ENCODE measurements around the gene TBC1D2B.

TBC1D2B gene

DNA sequence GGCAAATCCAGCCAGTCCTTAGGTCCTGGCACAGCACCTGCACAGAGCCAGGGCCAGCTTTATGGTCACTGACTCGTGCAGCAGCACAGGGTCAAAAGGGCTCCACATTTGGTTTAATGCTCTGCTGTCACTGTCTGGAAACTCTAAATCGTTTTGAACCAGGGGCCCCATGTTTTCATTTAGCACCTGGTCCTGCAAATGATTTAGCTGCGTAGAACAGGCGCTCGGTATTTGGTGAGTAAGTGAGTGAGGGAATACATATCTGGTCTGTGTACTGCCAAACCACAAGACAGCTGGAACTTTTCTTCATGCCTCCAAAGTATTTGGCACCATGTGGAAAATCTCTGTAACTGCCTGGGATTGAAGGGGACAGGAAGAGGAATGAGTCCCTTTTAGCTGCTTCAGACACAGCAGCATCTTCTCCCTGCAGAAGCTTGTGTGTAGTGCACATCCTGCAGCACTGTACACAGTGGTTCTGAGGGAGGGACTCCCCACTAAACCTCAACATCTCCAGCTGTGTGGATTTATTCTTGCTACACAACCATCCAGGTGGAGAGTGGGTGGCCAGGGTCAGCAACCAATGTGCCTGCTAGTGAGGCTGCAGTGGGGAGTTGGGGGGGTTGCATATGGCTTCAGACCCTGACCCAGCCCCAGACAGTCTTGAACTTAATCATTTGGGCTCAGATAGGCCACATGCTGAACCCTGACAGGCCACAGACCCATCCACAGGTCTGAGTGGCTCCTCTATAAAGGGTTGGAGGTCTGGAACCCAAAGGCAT is 15.9 kb upstream of the TBC1D2B start:
- DNase-seq = no peak

DNA sequence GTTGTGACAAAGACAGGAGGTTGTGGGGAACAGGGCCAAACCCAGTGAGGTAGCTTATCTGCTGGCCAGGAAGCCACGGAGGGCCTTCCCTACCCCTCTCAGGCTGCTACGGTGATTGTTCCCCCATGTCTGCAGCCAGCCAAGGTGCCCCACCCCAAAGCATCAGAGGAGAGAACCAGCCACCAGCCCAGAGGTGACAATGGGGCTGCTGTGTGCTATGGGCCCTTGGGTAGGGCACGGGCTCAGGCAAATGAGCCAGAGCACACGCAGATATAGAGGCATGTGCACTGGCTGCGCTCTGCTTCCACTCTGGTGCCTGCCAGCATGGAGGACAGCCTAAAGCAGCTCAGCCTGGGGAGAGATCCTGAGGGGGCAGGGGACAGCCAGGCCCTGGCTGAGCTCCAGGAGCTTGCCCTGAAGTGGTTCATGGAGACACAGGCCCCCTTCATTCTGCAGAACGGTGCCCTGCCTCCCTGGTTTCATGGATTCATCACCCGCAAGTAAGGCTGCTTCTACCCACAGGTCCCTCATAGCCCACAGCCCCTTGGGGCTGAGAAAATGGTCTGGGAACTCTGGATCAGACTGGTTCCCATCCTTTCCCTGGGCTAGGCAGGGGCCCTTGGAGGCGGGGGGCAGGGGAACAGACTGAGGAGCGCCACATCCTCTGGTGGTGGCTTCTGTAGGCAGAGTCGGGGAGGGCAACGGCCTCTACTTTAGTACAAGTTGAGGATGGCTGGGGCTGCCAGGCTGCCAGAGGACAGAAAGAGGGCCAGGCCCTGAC is 14.9 kb upstream of the TBC1D2B start, which contains the start of gene SH2D7:
TSS of gene SH2D7 (plus strand) at position 301 of the 781 bp plus-strand sequence. CDS start at position 325, 24 bp downstream.
- DNase-seq = no peak

GRCh38 chr15:78090422-78091063 is 13.0 kb upstream of the TBC1D2B start:
- no peak for DNase-seq

DNA sequence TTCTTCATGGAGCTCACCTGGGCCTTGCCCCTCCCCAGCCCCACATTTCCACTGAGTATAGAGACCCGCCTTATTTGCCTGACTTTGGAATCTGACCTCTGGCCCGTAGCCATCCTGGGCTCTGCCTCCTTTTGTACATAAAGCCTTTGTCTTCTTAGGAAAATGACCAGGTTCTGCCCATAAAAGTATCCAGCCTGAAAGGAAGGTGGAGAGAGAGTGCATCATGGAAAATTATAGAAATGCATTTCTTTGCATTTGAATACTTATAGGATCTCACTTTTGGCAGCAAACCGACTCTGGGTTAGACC is 11.2 kb upstream of the TBC1D2B start:
- DNase-seq = no peak

GRCh38 chr15:78087951-78088772 is 10.7 kb upstream of the TBC1D2B start:
- DNase-seq = no peak

GRCh38 chr15:78085928-78086327 is 8.4 kb upstream of the TBC1D2B start:
- no peak for DNase-seq

- DNase-seq = no peak
Measured at GRCh38 chr15:78084449-78084750, 6.9 kb upstream of the TBC1D2B start.

DNA sequence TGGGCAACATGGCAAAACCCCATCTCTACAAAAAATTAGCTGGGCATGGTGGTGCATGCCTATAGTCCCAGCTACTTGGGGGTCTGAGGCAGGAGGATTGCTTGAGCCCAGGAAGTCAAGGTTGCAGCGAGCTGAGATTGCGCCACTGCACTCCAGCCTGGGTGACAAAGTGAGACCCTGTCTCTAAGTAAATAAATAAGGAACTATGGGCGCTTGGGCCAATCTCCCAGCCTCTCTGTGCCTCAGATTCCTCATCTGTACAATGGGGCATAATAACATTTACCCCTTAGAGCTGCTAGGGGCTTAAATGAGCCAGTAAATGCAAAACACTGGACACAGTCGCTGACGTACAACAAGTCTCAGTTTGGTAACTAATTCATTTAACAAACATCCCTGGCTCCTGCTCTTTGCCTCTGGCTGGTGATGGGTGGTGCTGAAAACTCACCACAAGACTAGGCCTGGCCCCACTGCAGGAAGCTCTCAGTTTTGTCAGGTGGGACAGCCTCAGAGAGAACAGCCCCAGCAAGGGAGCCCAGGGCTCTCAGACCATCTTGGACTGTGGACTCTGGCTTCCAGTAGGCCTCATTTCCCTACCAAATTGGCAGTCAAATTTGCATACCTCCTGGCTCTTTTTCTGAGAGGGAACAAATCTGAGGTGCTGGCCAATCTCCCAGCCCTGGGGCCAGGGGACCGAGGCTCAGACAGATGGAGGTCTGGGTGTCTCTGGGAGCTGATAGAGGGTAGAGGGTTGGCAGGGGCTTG is 6.4 kb upstream of the TBC1D2B start:
- no peak for DNase-seq

DNA sequence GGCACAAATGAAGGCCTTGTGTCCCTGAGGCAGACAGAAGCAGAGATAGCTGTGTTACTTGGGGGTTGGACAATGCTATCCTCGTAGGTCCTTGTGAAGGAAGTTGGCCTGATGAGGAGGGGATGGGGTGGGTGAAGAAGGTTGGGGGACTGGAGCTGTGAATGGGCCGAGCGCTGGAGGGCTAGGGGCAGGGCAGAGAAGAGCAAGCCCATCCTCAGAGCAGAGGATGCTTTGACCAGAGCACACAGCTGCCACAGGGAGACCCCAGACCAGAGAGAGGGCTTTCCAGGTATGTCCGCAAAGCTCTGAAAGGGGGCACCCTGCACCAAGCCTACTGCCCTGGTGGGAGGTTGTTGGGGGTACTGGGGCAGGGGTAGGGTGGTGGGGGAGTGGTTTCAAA is 5.7 kb upstream of the TBC1D2B start:
- no peak for DNase-seq

- DNase-seq = no peak
Measured at GRCh38 chr15:78082743-78083110, 5.2 kb upstream of the TBC1D2B start.

DNA sequence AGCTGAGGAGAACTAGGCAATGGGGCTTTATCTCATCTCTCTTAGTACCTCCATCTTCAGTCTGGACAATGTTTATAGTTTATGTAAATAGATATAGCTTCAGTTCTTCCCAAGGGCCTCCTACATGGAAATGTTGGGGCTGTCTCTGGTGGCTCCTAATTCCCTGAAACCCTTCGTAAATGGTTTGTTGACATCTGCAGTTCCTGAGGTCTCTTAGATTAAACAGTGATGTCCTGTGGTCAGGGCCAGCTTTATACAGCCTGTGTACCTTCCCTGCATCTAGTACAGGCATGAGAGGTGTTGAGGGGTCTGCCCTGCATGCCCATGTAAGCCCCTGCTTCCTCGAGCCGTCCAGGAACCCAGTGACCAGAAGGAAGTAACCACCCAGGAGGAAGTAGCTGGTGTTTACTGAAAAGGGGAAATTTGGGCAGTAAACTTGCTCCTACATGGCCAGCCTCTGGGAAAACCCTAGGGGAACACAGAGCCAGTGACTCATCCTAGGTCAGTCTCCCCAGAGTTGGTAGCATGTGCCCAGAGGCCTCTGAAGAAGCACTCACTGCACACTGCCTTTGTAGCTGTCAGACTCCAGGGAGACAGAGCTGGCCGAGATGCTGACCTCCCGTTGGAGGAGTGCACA is 4.7 kb upstream of the TBC1D2B start:
- DNase-seq = no peak

DNA sequence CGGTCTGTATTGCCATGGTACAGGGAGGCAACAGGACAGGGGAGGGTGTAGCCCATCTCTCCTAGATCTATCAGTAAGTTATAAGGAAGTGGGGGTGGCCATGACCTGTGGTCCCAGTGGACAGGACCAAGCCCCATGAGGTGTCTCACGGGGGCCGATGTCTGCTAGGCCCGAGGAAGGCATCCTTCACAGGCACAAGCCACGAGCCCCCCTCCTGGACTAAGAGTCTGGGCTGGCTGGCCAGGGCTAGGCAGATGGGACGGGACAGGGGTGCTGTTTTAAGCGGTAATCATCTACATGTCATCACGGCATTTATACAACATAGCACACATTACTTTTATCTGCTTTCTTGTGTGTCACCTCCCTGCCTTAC is 2.6 kb upstream of the TBC1D2B start:
- DNase-seq = no peak

DNA sequence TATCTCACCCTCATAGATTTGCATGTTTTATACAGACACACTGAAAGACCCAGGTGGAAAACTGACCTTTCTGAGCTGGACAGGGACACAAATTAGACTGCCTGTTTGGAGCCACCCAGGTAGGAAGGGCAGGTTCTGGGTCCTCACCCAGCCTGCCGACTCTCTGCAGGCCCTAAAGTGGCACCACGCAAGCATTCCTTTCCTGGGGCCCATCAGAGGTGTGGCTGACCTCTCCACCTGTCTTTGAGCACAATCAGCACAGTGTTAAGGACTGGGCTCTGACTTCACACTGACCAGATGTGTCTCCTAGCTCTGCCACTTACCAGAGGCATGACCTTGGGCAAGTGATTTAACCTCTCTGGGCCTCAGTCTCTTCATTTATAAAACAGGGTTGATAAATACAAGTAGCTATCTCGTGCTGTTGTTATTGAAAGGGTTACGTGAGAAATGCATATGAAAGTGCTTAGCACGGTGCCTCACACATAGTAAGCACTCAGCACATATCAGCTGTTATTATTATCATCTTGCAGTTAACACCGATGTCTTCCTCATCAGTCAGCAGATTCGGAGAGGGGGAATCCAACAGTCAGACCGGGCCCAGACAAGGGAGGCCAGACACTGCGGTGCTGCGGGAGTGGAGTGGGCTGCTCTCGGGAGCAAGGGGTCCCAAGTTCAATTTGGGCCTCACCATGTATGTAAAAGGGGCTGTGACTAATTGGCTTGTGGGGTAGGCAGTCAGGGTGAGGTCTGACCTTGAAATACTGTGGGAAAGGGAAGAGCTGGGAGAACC is 2.0 kb upstream of the TBC1D2B start:
- DNase-seq = no peak

- peak in 1 of 2 experiments; percentile 63 for DNase-seq
Measured at GRCh38 chr15:78077871-78078210, 330 bp upstream of the TBC1D2B start.

GRCh38 chr15:78076231-78077052 is 1.1 kb downstream of the TBC1D2B start:
- no peak for DNase-seq

DNA sequence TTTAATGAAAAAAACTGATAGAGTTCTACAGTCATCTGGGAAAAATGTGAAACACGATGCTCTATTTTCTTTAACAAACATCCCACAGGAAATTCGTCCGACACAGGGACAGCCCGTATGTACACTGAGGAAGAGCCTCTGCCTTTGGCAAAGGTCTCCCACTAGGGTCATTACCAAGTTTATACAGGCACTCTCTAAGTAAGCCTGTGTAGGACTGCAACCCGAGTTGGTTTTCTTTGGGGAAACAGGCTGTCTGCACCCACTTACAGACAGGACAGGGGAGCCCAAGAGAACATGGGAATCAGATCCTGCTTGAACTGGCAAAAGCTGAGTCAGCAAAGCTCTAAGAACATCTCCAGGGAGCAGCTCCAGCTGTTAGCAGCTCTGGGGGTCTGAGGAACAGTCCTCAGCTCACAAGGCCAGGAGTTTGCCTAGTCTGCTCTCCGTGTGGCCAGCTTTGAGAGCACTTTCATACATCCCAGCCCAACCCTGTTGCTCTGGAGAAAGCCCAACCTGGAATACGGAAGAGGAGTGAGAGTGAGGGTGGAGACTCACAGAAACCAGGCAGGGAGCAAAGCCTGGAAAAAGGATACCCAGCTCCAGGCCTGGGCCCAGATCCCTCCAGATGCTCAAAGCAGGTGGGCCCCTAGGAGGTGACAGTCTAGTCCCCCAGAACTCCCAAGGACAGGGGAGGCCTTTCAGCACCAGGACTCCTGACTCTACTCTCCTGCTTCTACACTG is 1.9 kb downstream of the TBC1D2B start:
- no peak for DNase-seq

GRCh38 chr15:78073046-78073787 is 4.3 kb downstream of the TBC1D2B start:
- DNase-seq = no peak

GRCh38 chr15:78072080-78072892 is 5.2 kb downstream of the TBC1D2B start:
- DNase-seq = peak in 1 of 2 experiments; percentile 23

Measured in NCI-H2081 (cell line).